HepG2 (cell line): Measurements from ENCODE around the gene SMIM36. TPM values are rescaled to one million over a fixed set of nuclear protein-coding genes. Genes with fewer than 3 reads are reported as not detected.

Experiments
- ATAC-seq: fragments of 200-7000 bp; cut with Tn5 transposase; 3 replicates; pipeline ENCODE4 v1.9.1; 2020; ENCODE audit warnings: mild to moderate bottlenecking, moderate library complexity
- BruUV-seq: library from RNA; stranded (reverse); fragments of 400-500 nt; replicated peaks from 2 replicates; lab custom pipeline; 2021; lab: Mats Ljungman, UMichigan
- CTCF ChIA-PET: fragments of 300-600 bp; formaldehyde crosslinking; extraction: SDS; loops from one replicate; lab custom pipeline; 2021; ENCODE audit warnings: low total read pairs, inconsistent platforms, low intra/inter-chr PET ratio; lab: Yijun Ruan, JAX
- POLR2A ChIA-PET: fragments of 350-600 bp; sonication (Branson Sonifier 250); formaldehyde crosslinking; loops from one replicate; lab custom pipeline; 2020; ENCODE audit warnings: antibody characterized with exemption, inconsistent platforms; lab: Yijun Ruan, JAX
- DNase-seq: peaks from one replicate; pipeline ENCODE4 v3.0.0-alpha.2; 2015; ENCODE audit warnings: low spot score
- FAIRE-seq: peaks from 3 replicates; lab custom pipeline; 2011; peaks lifted over from hg19 to GRCh38; lab: Jason Lieb, UNC
- H2AFZ ChIP-seq: one replicate; pipeline ENCODE4 v1.6.1; 2011; ENCODE audit warnings: low read length, inconsistent platforms
- H3K27ac ChIP-seq: fragments of 300-600 bp; 3 replicates; pipeline ENCODE4 v1.8.0; 2011; ENCODE audit warnings: mixed run types, mild to moderate bottlenecking, mixed read lengths, low read length, inconsistent platforms; ENCODE audit not compliant: insufficient read depth; ENCODE audit errors: extremely low read length
- H3K27me3 ChIP-seq, 2 experiments: fragments of 200-600 bp in 1 of 2; 2 replicates in 1 of 2; 3 replicates in 1 of 2; pipeline versions ENCODE4 v1.6.0 to v1.8.0; 2011; ENCODE audit warnings: low read length in 2 of 2, mild to moderate bottlenecking in 2 of 2, moderate library complexity in 2 of 2, inconsistent platforms in 1 of 2; ENCODE audit not compliant: insufficient read depth in 2 of 2, control insufficient read depth in 1 of 2
- H3K36me3 ChIP-seq, 2 experiments: fragments of 200-600 bp in 1 of 2; replicated peaks in 1 of 2; 2 replicates in 1 of 2; 3 replicates in 1 of 2; pipeline versions ENCODE4 v1.5.1 to v1.8.0; 2011; ENCODE audit warnings: low read length in 2 of 2, inconsistent platforms in 1 of 2; ENCODE audit not compliant: insufficient read depth in 2 of 2, control insufficient read depth in 1 of 2
- H3K4me1 ChIP-seq: 2 replicates; pipeline ENCODE4 v1.5.1; 2012; ENCODE audit warnings: low read length, inconsistent platforms; ENCODE audit not compliant: insufficient read depth
- H3K4me2 ChIP-seq: 2 replicates; pipeline ENCODE4 v1.6.0; 2011; ENCODE audit warnings: low read depth, low read length, inconsistent platforms
- H3K4me3 ChIP-seq, 3 experiments: fragments of 200-600 bp in 1 of 3; sonication (generic), shearing (Covaris generic) in 1 of 3; replicated peaks in 1 of 3; 2 replicates each; pipeline ENCODE4 v1.5.1; 2011 to 2016; ENCODE audit warnings: low read length in 3 of 3, inconsistent platforms in 2 of 3, low read depth in 2 of 3, mild to moderate bottlenecking in 2 of 3, control low read depth in 1 of 3, mixed read lengths in 1 of 3; ENCODE audit not compliant: insufficient read depth in 1 of 3
- H3K79me2 ChIP-seq: one replicate; pipeline ENCODE4 v1.6.1; 2011; ENCODE audit warnings: low read length, inconsistent platforms; ENCODE audit not compliant: insufficient read depth
- H3K9ac ChIP-seq: 2 replicates; pipeline ENCODE4 v1.6.0; 2011; ENCODE audit warnings: mild to moderate bottlenecking, low read depth, low read length, inconsistent platforms; ENCODE audit not compliant: insufficient read depth
- H3K9me3 ChIP-seq: 2 replicates; pipeline ENCODE4 v1.5.1; 2012; ENCODE audit warnings: mild to moderate bottlenecking, low read length
- H4K20me1 ChIP-seq: 2 replicates; pipeline ENCODE4 v1.6.0; 2011; ENCODE audit warnings: inconsistent platforms, mild to moderate bottlenecking, low read length, moderate library complexity; ENCODE audit not compliant: insufficient read depth
- AGO2 ChIP-seq: fragments of 200-400 bp; formaldehyde crosslinking; optimal IDR thresholded peaks from 2 replicates; pipeline ENCODE3; 2017; ENCODE audit warnings: mild to moderate bottlenecking, low read depth, low read length, moderate library complexity
- BCL6 ChIP-seq: IDR thresholded peaks from 2 replicates; pipeline ENCODE4 v1.6.1; 2016; ENCODE audit warnings: missing genetic modification reagents, missing compliant biosample characterization
- BRD4 ChIP-seq: sonication (generic); formaldehyde crosslinking; IDR thresholded peaks from 2 replicates; pipeline ENCODE4 v1.4.0; 2020; ENCODE audit warnings: missing genetic modification reagents
- CREB3 ChIP-seq: sonication (generic); formaldehyde crosslinking; IDR thresholded peaks from 2 replicates; pipeline ENCODE4 v1.5.0; 2020; ENCODE audit warnings: missing genetic modification reagents
- GPN1 ChIP-seq: sonication (generic); formaldehyde crosslinking; IDR thresholded peaks from 2 replicates; pipeline ENCODE4 v1.5.1; 2020; ENCODE audit warnings: missing genetic modification reagents, borderline replicate concordance
- HES4 ChIP-seq: sonication (generic); formaldehyde crosslinking; IDR thresholded peaks from 2 replicates; pipeline ENCODE4 v1.9.0; 2021; ENCODE audit warnings: mild to moderate bottlenecking, missing genetic modification reagents, borderline replicate concordance
- HMG20A ChIP-seq: IDR thresholded peaks from 2 replicates; pipeline ENCODE4 v1.6.1; 2016; ENCODE audit warnings: borderline replicate concordance
- ISL2 ChIP-seq: sonication (generic); formaldehyde crosslinking; IDR thresholded peaks from 2 replicates; pipeline ENCODE4 v1.5.0; 2020; ENCODE audit warnings: missing genetic modification reagents
- KDM1A ChIP-seq: IDR thresholded peaks from 2 replicates; pipeline ENCODE4 v1.6.1; 2016; ENCODE audit warnings: missing compliant biosample characterization
- ZBTB8A ChIP-seq: sonication (generic); formaldehyde crosslinking; IDR thresholded peaks from 2 replicates; pipeline ENCODE4 v1.4.0; 2020; ENCODE audit warnings: mild to moderate bottlenecking, low read depth, missing genetic modification reagents, borderline replicate concordance
- ZGPAT ChIP-seq: IDR thresholded peaks from 2 replicates; pipeline ENCODE4 v1.6.1; 2016; ENCODE audit warnings: mild to moderate bottlenecking
- ZNF264 ChIP-seq: sonication (generic); formaldehyde crosslinking; IDR thresholded peaks from 2 replicates; pipeline ENCODE4 v1.4.0; 2020; ENCODE audit warnings: missing genetic modification reagents
- ZNF329 ChIP-seq: sonication (generic); formaldehyde crosslinking; IDR thresholded peaks from 2 replicates; pipeline ENCODE4 v1.9.0; 2021; ENCODE audit warnings: low read depth, mild to moderate bottlenecking, missing genetic modification reagents
- ZNF33A ChIP-seq: sonication (generic); formaldehyde crosslinking; IDR thresholded peaks from 2 replicates; pipeline ENCODE4 v1.5.1; 2020; ENCODE audit warnings: missing genetic modification reagents, mild to moderate bottlenecking, moderate library complexity, borderline replicate concordance
- ZNF44 ChIP-seq: sonication (generic); formaldehyde crosslinking; IDR thresholded peaks from 2 replicates; pipeline ENCODE4 v1.5.1; 2020; ENCODE audit warnings: mild to moderate bottlenecking, missing genetic modification reagents
- WGBS: methylation state at CpG from one replicate; pipeline ENCODE4 v1.1.6; 2017; ENCODE audit warnings: low lambda C conversion rate; 5-methylcytosine and 5-hydroxymethylcytosine counted together
- in situ Hi-C: cut with HindIII; loops from 2 replicates; pipeline ENCODE4 v1.10.0; 2017; ENCODE audit warnings: low pct_unique_long_range_greater_than_20kb; ENCODE audit not compliant: extremely low pct_ligation_motif_present
- intact Hi-C: fragments of 100-400 bp; cut with micrococcal nuclease; formaldehyde crosslinking; loops from one replicate; pipeline ENCODE4 v1.10.0; 2022; ENCODE audit not compliant: unreplicated experiment
- polyA plus RNA-seq, 8 experiments: library from polyadenylated mRNA; depleted of rRNA in 3 of 8; stranded (reverse) in 7 of 8; unstranded in 1 of 8; fragments of >200 nt; fragmentation: Illumina TruSeq in 4 of 8; extraction: Trizol in 4 of 8; gene quantifications; 2 replicates each; pipeline versions ENCODE4 v1.2.1 to v1.2.3, GENCODE V29; 2011 to 2016; ENCODE audit warnings: low read depth in 4 of 8, missing spikeins in 1 of 8, mixed read lengths in 1 of 8; ENCODE audit not compliant: insufficient read depth in 1 of 8
- total RNA-seq, 5 experiments: library from RNA; depleted of rRNA; stranded (reverse); fragments of >200 nt; fragmentation: Illumina TruSeq; extraction: Trizol; gene quantifications; 2 replicates each; pipeline ENCODE4 v1.2.3, GENCODE V29; 2016; ENCODE audit warnings: low read depth in 1 of 5
- TF ChIP-seq, protein P1 (sequence below): sonication (generic); formaldehyde crosslinking; IDR thresholded peaks from 2 replicates; pipeline ENCODE4 v1.4.0; 2020; ENCODE audit warnings: missing genetic modification reagents, borderline replicate concordance
- TF ChIP-seq, protein P2 (sequence below): sonication (generic); formaldehyde crosslinking; IDR thresholded peaks from 2 replicates; pipeline ENCODE4 v1.4.0; 2020; ENCODE audit warnings: mild to moderate bottlenecking, missing genetic modification reagents

SMIM36 gene
- total and polyA plus RNA-seq, 2 of the 13 experiments (the other 11 are each of a cell fraction or from before 2014, with no cell fraction given): not detected

GRCh38 chr17:55442953-55443683, 68.1 kb downstream of the SMIM36 start:
- ChIA-PET POLR2A (interaction anchor here (0.9 to 6.8 kb wide), 5 partner anchors 11 to 27 kb away, joined by 3 to 136 read pairs (median 5); partner anchors contain the start of gene MMD), CTCF (no interaction called here)
- WGBS: 78% methylated on average over 6 of the region's 6 CpGs
- no peak overlapping the region for H3K9ac ChIP-seq
- no peaks in the 10 kb centered on the region for H3K79me2 ChIP-seq
- H3K27ac ChIP-seq: peak overlapping the region; percentile 88
- FAIRE-seq (no peak), ATAC-seq (no peak), DNase-seq (peak; percentile 60)
- in situ Hi-C loops: no loop called here
- H3K4me2 ChIP-seq: no peak overlapping the region
- no peaks in the 10 kb centered on the region for H3K36me3 ChIP-seq
- BruUV-seq: no TSS peak
- no peak overlapping the region for H3K4me3 ChIP-seq
- H3K4me1 ChIP-seq: peaks cover 88% of the 10 kb centered on the region
- H4K20me1 ChIP-seq: no peaks in the 10 kb centered on the region
- no peak overlapping the region for H2AFZ ChIP-seq
- intact Hi-C loops: no loop called here
- no peaks in the 10 kb centered on the region for H3K9me3 ChIP-seq
- H3K27me3 ChIP-seq: no peaks in the 10 kb centered on the region
- TF ChIP-seq ZNF33A (CRISPR knock-in tag) (no peak), ZNF264 (peak; percentile 50; the same call in 1 of the 2 replicates), KDM1A (CRISPR knock-in tag) (peak; percentile 28; the same call in 1 of the 2 replicates), BCL6 (CRISPR knock-in tag) (no peak), ZNF329 (no peak), ISL2 (CRISPR knock-in tag) (peak; percentile 81), HES4 (no peak), HMG20A (peak; percentile 41; the same call in 1 of the 2 replicates), ZGPAT (CRISPR knock-in tag) (peak; percentile 23; the same call in 1 of the 2 replicates), ZBTB8A (CRISPR knock-in tag) (no peak), AGO2 (no peak), CREB3 (CRISPR knock-in tag) (0 out of 2 replicates have a peak, but pooled peaks have one; percentile 44), GPN1 (CRISPR knock-in tag) (no peak), BRD4 (CRISPR knock-in tag) (no peak), ZNF44 (CRISPR knock-in tag) (no peak)
- TF ChIP-seq, protein P1, sequence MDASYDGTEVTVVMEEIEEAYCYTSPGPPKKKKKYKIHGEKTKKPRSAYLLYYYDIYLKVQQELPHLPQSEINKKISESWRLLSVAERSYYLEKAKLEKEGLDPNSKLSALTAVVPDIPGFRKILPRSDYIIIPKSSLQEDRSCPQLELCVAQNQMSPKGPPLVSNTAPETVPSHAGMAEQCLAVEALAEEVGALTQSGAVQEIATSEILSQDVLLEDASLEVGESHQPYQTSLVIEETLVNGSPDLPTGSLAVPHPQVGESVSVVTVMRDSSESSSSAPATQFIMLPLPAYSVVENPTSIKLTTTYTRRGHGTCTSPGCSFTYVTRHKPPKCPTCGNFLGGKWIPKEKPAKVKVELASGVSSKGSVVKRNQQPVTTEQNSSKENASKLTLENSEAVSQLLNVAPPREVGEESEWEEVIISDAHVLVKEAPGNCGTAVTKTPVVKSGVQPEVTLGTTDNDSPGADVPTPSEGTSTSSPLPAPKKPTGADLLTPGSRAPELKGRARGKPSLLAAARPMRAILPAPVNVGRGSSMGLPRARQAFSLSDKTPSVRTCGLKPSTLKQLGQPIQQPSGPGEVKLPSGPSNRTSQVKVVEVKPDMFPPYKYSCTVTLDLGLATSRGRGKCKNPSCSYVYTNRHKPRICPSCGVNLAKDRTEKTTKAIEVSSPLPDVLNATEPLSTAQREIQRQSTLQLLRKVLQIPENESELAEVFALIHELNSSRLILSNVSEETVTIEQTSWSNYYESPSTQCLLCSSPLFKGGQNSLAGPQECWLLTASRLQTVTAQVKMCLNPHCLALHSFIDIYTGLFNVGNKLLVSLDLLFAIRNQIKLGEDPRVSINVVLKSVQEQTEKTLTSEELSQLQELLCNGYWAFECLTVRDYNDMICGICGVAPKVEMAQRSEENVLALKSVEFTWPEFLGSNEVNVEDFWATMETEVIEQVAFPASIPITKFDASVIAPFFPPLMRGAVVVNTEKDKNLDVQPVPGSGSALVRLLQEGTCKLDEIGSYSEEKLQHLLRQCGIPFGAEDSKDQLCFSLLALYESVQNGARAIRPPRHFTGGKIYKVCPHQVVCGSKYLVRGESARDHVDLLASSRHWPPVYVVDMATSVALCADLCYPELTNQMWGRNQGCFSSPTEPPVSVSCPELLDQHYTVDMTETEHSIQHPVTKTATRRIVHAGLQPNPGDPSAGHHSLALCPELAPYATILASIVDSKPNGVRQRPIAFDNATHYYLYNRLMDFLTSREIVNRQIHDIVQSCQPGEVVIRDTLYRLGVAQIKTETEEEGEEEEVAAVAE (CRISPR knock-in tag): no peak
- TF ChIP-seq, protein P2, sequence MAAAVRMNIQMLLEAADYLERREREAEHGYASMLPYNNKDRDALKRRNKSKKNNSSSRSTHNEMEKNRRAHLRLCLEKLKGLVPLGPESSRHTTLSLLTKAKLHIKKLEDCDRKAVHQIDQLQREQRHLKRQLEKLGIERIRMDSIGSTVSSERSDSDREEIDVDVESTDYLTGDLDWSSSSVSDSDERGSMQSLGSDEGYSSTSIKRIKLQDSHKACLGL (CRISPR knock-in tag): no peak
